Prostate gland (tissue), 1 donor: ENCODE measurements around the gene HNRNPU.

ENCODE experiments used
- POLR2A ChIP-seq: fragments of 450-650 bp; IDR thresholded peaks from one replicate; pipeline ENCODE4 v1.6.1; 2016; ENCODE audit warnings: antibody characterized with exemption, mild to moderate bottlenecking
- POLR2AphosphoS5 ChIP-seq: sonication (generic); formaldehyde crosslinking; IDR thresholded peaks from one replicate; pipeline ENCODE4 v1.6.1; 2017; ENCODE audit warnings: antibody characterized with exemption

- TF ChIP-seq POLR2AphosphoS5 (no peak), POLR2A (no peak)
Observed at GRCh38 chr1:244878681-244879080, 14.3 kb upstream of the HNRNPU start.
